ENCODE measurements around the gene VARS2. TPM values are rescaled to one million over a fixed set of nuclear protein-coding genes. Genes with fewer than 3 reads are reported as not detected.

VARS2 gene
- total and polyA plus RNA-seq, 9 of the 15 experiments (the other 6 are each of a cell fraction or from before 2014, with no cell fraction given), result 1.6 to 53.6 (median 29.9) TPM

DNA sequence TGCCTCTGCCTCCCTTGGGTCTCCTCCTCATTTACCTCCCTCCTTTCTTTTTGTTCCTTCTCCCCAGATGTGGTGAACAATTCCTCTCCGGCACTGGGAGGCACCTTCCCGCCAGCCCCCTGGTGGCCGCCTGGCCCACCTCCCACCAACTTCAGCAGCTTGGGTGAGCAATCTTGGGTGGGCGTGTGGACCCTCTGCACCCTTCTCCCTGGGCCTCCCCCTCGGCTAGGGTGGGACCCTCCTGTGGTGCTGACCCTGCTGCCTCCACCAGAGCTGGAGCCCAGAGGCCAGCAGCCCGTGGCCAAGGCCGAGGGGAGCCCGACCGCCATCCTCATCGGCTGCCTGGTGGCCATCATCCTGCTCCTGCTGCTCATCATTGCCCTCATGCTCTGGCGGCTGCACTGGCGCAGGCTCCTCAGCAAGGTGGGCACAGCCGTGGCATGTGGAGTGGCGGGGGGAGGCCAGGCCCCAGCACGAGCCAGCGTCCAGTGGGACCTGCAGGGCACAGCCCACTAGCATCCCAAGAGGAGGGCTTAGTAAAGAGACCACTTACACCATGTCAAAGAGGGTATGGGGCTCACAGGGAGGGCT is 20.9 kb upstream of the VARS2 start (continued):
- TF ChIP-seq, protein P1, sequence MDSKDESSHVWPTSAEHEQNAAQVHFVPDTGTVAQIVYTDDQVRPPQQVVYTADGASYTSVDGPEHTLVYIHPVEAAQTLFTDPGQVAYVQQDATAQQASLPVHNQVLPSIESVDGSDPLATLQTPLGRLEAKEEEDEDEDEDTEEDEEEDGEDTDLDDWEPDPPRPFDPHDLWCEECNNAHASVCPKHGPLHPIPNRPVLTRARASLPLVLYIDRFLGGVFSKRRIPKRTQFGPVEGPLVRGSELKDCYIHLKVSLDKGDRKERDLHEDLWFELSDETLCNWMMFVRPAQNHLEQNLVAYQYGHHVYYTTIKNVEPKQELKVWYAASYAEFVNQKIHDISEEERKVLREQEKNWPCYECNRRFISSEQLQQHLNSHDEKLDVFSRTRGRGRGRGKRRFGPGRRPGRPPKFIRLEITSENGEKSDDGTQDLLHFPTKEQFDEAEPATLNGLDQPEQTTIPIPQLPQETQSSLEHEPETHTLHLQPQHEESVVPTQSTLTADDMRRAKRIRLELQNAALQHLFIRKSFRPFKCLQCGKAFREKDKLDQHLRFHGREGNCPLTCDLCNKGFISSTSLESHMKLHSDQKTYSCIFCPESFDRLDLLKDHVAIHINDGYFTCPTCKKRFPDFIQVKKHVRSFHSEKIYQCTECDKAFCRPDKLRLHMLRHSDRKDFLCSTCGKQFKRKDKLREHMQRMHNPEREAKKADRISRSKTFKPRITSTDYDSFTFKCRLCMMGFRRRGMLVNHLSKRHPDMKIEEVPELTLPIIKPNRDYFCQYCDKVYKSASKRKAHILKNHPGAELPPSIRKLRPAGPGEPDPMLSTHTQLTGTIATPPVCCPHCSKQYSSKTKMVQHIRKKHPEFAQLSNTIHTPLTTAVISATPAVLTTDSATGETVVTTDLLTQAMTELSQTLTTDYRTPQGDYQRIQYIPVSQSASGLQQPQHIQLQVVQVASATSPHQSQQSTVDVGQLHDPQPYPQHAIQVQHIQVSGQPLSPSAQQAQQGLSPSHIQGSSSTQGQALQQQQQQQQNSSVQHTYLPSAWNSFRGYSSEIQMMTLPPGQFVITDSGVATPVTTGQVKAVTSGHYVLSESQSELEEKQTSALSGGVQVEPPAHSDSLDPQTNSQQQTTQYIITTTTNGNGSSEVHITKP (IDR thresholded peaks at IDR 0.05; ENCODE audit: partially characterized antibody), result no peak
- no peak for TF ChIP-seq TAF15 (IDR thresholded peaks at IDR 0.05; ENCODE audit: low read depth, low read length)
- TF ChIP-seq HDAC3 (IDR thresholded peaks at IDR 0.05; ENCODE audit: borderline replicate concordance, partially characterized antibody), result no peak
- TF ChIP-seq, protein P2, sequence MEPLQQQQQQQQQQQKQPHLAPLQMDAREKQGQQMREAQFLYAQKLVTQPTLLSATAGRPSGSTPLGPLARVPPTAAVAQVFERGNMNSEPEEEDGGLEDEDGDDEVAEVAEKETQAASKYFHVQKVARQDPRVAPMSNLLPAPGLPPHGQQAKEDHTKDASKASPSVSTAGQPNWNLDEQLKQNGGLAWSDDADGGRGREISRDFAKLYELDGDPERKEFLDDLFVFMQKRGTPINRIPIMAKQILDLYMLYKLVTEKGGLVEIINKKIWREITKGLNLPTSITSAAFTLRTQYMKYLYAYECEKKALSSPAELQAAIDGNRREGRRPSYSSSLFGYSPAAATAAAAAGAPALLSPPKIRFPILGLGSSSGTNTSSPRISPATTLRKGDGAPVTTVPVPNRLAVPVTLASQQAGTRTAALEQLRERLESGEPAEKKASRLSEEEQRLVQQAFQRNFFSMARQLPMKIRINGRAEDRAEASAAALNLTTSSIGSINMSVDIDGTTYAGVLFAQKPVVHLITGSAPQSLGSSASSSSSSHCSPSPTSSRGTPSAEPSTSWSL (CRISPR knock-in tag; IDR thresholded peaks at IDR 0.05; ENCODE audit: borderline replicate concordance), result no peak
- TF ChIP-seq ZNF184 (CRISPR knock-in tag; IDR thresholded peaks at IDR 0.05), result no peak
- TF ChIP-seq PHB2 (IDR thresholded peaks at IDR 0.05; ENCODE audit: low read depth), result no peak
- TF ChIP-seq GABPB2 (CRISPR knock-in tag; conservative IDR thresholded peaks at IDR 0.05), result no peak
- no peak for TF ChIP-seq RAD51 (IDR thresholded peaks at IDR 0.05; ENCODE audit: borderline replicate concordance, low read depth)
- TF ChIP-seq TAF7 (tag; IDR thresholded peaks at IDR 0.05), result no peak
- no peak for TF ChIP-seq TARDBP (IDR thresholded peaks at IDR 0.05)
- no peak for TF ChIP-seq SIN3A (IDR thresholded peaks at IDR 0.05; ENCODE audit: borderline replicate concordance in 2 of 2, control insufficient read depth in 1 of 2, low read depth in 2 of 2, low read length in 2 of 2)
- TF ChIP-seq SIX5 (IDR thresholded peaks at IDR 0.05; ENCODE audit: borderline replicate concordance in 1 of 2, insufficient read depth in 1 of 2, low read depth in 1 of 2, low read length in 2 of 2), result no peak
- TF ChIP-seq, protein P3, sequence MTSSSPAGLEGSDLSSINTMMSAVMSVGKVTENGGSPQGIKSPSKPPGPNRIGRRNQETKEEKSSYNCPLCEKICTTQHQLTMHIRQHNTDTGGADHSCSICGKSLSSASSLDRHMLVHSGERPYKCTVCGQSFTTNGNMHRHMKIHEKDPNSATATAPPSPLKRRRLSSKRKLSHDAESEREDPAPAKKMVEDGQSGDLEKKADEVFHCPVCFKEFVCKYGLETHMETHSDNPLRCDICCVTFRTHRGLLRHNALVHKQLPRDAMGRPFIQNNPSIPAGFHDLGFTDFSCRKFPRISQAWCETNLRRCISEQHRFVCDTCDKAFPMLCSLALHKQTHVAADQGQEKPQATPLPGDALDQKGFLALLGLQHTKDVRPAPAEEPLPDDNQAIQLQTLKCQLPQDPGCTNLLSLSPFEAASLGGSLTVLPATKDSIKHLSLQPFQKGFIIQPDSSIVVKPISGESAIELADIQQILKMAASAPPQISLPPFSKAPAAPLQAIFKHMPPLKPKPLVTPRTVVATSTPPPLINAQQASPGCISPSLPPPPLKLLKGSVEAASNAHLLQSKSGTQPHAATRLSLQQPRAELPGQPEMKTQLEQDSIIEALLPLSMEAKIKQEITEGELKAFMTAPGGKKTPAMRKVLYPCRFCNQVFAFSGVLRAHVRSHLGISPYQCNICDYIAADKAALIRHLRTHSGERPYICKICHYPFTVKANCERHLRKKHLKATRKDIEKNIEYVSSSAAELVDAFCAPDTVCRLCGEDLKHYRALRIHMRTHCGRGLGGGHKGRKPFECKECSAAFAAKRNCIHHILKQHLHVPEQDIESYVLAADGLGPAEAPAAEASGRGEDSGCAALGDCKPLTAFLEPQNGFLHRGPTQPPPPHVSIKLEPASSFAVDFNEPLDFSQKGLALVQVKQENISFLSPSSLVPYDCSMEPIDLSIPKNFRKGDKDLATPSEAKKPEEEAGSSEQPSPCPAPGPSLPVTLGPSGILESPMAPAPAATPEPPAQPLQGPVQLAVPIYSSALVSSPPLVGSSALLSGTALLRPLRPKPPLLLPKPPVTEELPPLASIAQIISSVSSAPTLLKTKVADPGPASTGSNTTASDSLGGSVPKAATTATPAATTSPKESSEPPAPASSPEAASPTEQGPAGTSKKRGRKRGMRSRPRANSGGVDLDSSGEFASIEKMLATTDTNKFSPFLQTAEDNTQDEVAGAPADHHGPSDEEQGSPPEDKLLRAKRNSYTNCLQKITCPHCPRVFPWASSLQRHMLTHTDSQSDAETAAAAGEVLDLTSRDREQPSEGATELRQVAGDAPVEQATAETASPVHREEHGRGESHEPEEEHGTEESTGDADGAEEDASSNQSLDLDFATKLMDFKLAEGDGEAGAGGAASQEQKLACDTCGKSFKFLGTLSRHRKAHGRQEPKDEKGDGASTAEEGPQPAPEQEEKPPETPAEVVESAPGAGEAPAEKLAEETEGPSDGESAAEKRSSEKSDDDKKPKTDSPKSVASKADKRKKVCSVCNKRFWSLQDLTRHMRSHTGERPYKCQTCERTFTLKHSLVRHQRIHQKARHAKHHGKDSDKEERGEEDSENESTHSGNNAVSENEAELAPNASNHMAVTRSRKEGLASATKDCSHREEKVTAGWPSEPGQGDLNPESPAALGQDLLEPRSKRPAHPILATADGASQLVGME (CRISPR knock-in tag; IDR thresholded peaks at IDR 0.05), result no peak
- 0 out of 2 replicates have a peak, but pooled peaks have one; percentile 33 for TF ChIP-seq RBFOX2 (IDR thresholded peaks at IDR 0.05; ENCODE audit: low read depth, low read length)
- TF ChIP-seq, protein P4, sequence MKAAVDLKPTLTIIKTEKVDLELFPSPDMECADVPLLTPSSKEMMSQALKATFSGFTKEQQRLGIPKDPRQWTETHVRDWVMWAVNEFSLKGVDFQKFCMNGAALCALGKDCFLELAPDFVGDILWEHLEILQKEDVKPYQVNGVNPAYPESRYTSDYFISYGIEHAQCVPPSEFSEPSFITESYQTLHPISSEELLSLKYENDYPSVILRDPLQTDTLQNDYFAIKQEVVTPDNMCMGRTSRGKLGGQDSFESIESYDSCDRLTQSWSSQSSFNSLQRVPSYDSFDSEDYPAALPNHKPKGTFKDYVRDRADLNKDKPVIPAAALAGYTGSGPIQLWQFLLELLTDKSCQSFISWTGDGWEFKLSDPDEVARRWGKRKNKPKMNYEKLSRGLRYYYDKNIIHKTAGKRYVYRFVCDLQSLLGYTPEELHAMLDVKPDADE (conservative IDR thresholded peaks at IDR 0.05; ENCODE audit: control insufficient read depth, low read depth, low read length), result no peak

Data from K562 (cell line).